Measurements from ENCODE around the gene SKIC3.

The SKIC3 gene

GRCh38 chr5:95530416-95530815, 24.4 kb downstream of the SKIC3 start:
- DNase-seq: no peak

GRCh38 chr5:95528565-95528964, 26.2 kb downstream of the SKIC3 start:
- DNase-seq: no peak

DNA sequence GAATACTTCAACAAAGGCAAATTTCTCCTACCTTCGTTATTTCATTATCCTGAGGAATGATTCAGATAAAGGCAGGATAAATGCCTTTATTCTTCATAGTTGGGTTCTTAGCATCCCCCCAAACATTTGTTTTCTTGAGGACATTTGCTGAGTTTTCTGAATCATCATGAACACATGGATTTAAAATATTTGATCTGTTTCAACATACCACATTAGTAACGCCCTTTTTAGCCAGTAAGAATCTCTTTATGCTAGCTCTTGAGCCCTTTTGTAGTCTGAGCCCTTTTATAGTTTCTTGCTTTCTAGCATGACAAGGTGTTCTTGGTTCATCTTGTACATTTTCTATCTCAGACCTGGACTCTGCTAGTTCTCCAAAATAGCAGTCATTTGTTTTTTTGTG, 27.9 kb downstream of the SKIC3 start:
- DNase-seq: no peak

DNA sequence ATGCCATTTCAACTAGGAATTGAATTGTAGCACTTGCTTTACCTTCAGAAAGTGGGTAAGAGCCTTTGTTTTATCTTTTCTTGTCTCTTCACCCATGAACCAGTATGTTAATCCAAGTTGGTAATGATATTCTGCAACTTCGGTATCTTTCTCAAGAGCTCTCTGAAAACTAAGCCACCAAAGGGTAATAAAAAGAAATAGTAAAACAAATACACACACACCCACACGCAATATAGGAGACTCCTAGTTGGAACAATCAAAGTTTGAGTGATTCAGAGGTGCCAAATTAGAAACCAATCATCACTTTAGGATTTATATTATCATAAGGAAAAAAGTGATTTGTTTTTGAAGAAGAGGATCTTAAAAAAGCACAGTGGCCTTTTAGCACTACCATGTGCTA, 30.4 kb downstream of the SKIC3 start:
- DNase-seq: no peak

- no peak for DNase-seq
Measured at GRCh38 chr5:95520206-95520605, 34.6 kb downstream of the SKIC3 start.

- DNase-seq: no peak
Measured at GRCh38 chr5:95519681-95520080, 35.1 kb downstream of the SKIC3 start.

DNA sequence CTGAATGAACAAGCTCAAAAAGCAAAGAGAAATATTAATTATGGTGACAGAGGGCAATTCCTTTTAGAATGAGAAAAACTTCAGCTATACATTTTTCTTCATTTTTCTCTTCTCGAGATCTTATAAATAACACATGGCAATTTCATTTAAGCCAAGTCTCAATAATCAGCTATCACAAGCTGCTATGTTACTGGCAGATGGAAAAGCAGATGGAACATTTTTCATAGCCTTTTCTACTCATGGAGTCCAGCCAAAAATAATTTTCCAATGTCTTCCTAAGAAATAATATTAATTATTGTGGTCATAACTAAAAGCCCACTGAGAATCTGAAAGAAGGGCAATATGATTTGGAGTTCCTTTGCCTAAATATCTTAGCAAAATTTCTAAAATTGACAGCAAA, 35.6 kb downstream of the SKIC3 start:
- DNase-seq: no peak

GRCh38 chr5:95518417-95518816, 36.4 kb downstream of the SKIC3 start:
- DNase-seq: no peak

GRCh38 chr5:95511606-95512005, 43.2 kb downstream of the SKIC3 start:
- no peak for DNase-seq

- no peak for DNase-seq
Measured at GRCh38 chr5:95508550-95508949, 46.2 kb downstream of the SKIC3 start.

Data from activated CD4-positive, alpha-beta T cell treated with anti-CD3 and anti-CD28 coated beads, Interleukin-10, Interleukin-2, amounts not matched to agents 100 ng/mL and 50 ng/mL, durations not matched to agents 16 hours and 8 hours (primary cell).